ENCODE measurements around the gene NT5DC2. TPM values are rescaled to one million over a fixed set of nuclear protein-coding genes. Genes with fewer than 3 reads are reported as not detected.

NT5DC2 gene
- total and polyA plus RNA-seq, 2 of the 8 experiments (the other 6 are each of a cell fraction or from before 2014, with no cell fraction given) = 331 to 477 TPM

DNA sequence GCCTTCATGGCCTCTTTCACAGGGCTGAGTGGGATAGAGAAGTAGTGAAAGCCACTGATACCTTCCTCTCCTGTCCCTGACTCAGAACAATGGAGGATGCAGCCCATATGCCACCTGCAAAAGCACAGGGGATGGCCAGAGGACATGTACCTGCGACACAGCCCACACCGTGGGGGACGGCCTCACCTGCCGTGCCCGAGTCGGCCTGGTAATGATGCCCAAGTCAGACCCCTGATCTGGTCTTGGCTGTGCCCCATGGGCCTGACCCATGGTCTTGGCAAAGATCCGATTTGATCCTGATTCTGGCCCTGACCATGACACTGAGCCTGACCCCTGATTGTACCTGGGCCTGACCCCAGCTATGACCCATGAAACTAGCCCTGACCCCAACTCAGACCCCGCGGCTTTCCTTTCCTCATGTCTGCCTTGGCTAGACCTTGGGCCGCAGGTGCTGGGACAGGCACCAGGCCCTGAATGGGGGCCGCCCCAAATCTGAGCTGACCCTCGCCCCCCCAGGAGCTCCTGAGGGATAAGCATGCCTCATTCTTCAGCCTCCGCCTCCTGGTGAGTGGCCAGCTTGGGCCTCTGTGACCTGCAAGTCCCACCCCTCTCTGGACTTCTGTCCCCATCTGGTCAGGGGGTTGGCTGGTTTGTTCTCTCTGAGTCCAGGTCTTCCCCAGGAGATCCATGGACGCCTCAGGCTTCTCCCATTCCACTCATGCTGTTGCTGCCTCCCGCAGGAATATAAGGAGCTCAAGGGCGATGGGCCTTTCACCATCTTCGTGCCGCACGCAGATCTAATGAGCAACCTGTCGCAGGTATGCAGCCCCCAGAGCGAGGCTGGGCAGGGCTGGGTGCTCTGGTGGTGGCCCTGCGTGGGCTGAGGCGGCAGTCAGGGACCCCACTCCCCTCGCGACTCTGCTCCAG lies 15.6 kb downstream of the NT5DC2 start:
- Histone ChIP-seq H3K79me2 (ENCODE audit: control insufficient read depth in 1 of 2, insufficient read depth in 2 of 2, low read length in 2 of 2) (no peaks in the 10 kb centered on the region), H3K18ac (ENCODE audit: extremely low read depth, low read length) (peak overlapping the region; percentile 25; the same call in 1 of the 2 replicates), H3K23me2 (ENCODE audit: low read depth, low read length) (no peaks in the 10 kb centered on the region; the same call in 1 of the 2 replicates), H3K9me3 (ENCODE audit: insufficient read depth in 2 of 2, low read depth in 1 of 2, low read length in 1 of 2) (no peaks in the 10 kb centered on the region), H3K56ac (replicated peaks; ENCODE audit: insufficient read length, low read depth, low read length) (no peak overlapping the region), H4K91ac (replicated peaks; ENCODE audit: insufficient read length, low read length) (peak overlapping the region; percentile 11), H3K27me3 (replicated peaks in 1 of 4; ENCODE audit: control insufficient read depth in 3 of 4, extremely low read depth in 1 of 4, insufficient read depth in 3 of 4, low read length in 3 of 4) (peaks cover 0 to 11% (median 4%) of the 10 kb centered on the region in 4 experiments; a peak in 5 of 7 replicates), H3K4me1 (replicated peaks in 1 of 4; ENCODE audit: control insufficient read depth in 3 of 4, insufficient read depth in 4 of 4, low read length in 3 of 4) (peaks cover 0 to 6% (median 4%) of the 10 kb centered on the region in 4 experiments; a peak in 5 of 7 replicates), H4K5ac (ENCODE audit: insufficient read length, low read depth, low read length) (no peak overlapping the region), H2BK5ac (ENCODE audit: low read depth, low read length) (peak overlapping the region; percentile 52; the same call in 1 of the 2 replicates), H3K4me2 (ENCODE audit: insufficient read depth in 1 of 2, low read depth in 2 of 2, low read length in 2 of 2) (peak overlapping the region; percentile 58 to 89), H4K20me1 (replicated peaks in 1 of 2; ENCODE audit: control insufficient read depth in 1 of 2, insufficient read depth in 2 of 2, low read length in 2 of 2) (peaks cover 0 to 7% of the 10 kb centered on the region in 2 experiments), H3K79me1 (ENCODE audit: low read depth, low read length) (no peaks in the 10 kb centered on the region), H3K27ac (ENCODE audit: low read depth, low read length) (no peak overlapping the region), H4K8ac (ENCODE audit: extremely low read depth, insufficient read depth, low read length) (peak overlapping the region; percentile 91), H3K4ac (replicated peaks; ENCODE audit: insufficient read length, low read depth, low read length) (peak overlapping the region; percentile 27), H2BK20ac (ENCODE audit: low read length) (no peak overlapping the region), H3K14ac (ENCODE audit: insufficient read length) (no peak overlapping the region), H2AFZ (ENCODE audit: low read length) (peak overlapping the region; percentile 91), H3K23ac (ENCODE audit: insufficient read length) (no peak overlapping the region), H2BK15ac (ENCODE audit: low read length) (no peak overlapping the region; the same call in 1 of the 2 replicates), H3K36me3 (ENCODE audit: control insufficient read depth in 2 of 4, insufficient read depth in 4 of 4, low read length in 3 of 4) (peaks cover 0 to under 1% (median 0%) of the 10 kb centered on the region in 4 experiments; a peak in 1 of 8 replicates), H2AK5ac (ENCODE audit: low read depth, low read length) (peak overlapping the region; percentile 58; the same call in 1 of the 2 replicates), H2BK12ac (ENCODE audit: low read depth, low read length) (peak overlapping the region; percentile 43; the same call in 1 of the 2 replicates), H3K4me3 (ENCODE audit: extremely low read depth in 1 of 4, insufficient read depth in 2 of 4, low read depth in 3 of 4, low read length in 4 of 4) (peak overlapping the region; percentile 27 to 60 (median 32); a peak in 7 of 8 replicates), H2BK120ac (replicated peaks; ENCODE audit: low read depth, low read length) (no peak overlapping the region), H3K9ac (replicated peaks in 1 of 4; ENCODE audit: extremely low read depth in 1 of 4, low read depth in 3 of 4, low read length in 3 of 4) (no peak overlapping the region)
- 72% methylated on average over 22 of the region's 25 CpGs; no CpG with 5 or more reads in 1 of the 2 experiments for WGBS, 2 experiments (ENCODE audit: extremely low coverage in 1 of 2, insufficient coverage in 1 of 2, insufficient read length in 1 of 2, insufficient replicate concordance in 2 of 2, low coverage in 1 of 2, low lambda C conversion rate in 2 of 2, missing lambda C conversion rate in 1 of 2)
- CTCF ChIA-PET (ENCODE audit: partially characterized antibody) = interaction anchor here (0.8 to 4.4 kb wide), 11 partner anchors 8 to 133 kb away, joined by 3 to 20 read pairs (median 6); no protein-coding TSS in a partner anchor
- DNase-seq (ENCODE audit: low read depth in 1 of 2, low spot score in 2 of 2) = no peak
- POLR2A ChIA-PET (ENCODE audit: partially characterized antibody) = interaction anchor here (1.3 to 4.4 kb wide), 6 partner anchors 11 to 60 kb away, joined by 4 to 25 read pairs (median 8); partner anchors contain the start of gene UQCC5
- no peak for TF ChIP-seq KDM5A (IDR thresholded peaks at IDR 0.05; ENCODE audit: low read length)
- no peak for TF ChIP-seq CEBPB (IDR thresholded peaks at IDR 0.05; ENCODE audit: low read depth, low read length)
- no peak for TF ChIP-seq SAP30 (IDR thresholded peaks at IDR 0.05; ENCODE audit: insufficient read depth, insufficient replicate concordance, low read length)
- no peak for TF ChIP-seq GABPA (IDR thresholded peaks at IDR 0.05; ENCODE audit: borderline replicate concordance, insufficient read depth, low read length)
- TF ChIP-seq, protein P1, sequence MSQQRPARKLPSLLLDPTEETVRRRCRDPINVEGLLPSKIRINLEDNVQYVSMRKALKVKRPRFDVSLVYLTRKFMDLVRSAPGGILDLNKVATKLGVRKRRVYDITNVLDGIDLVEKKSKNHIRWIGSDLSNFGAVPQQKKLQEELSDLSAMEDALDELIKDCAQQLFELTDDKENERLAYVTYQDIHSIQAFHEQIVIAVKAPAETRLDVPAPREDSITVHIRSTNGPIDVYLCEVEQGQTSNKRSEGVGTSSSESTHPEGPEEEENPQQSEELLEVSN (IDR thresholded peaks at IDR 0.05) = no peak
- TF ChIP-seq GTF2F1 (IDR thresholded peaks at IDR 0.05; ENCODE audit: borderline replicate concordance, low read depth, low read length) = no peak
- TF ChIP-seq RAD21 (IDR thresholded peaks at IDR 0.05 in 1 of 2, conservative IDR thresholded peaks at IDR 0.05 in 1 of 2; ENCODE audit: low read depth in 2 of 2, low read length in 2 of 2) = peak in 1 of 2 experiments; percentile 17; a peak in 1 of 4 replicates
- TF ChIP-seq NRF1 (IDR thresholded peaks at IDR 0.05; ENCODE audit: low read depth, low read length) = no peak
- TF ChIP-seq RXRA (IDR thresholded peaks at IDR 0.05; ENCODE audit: insufficient read depth, low read depth, low read length) = no peak
- FAIRE-seq = no peak
